Type B pancreatic cell (in vitro differentiated cells): Measurements from ENCODE around the gene SLC2A9. TPM values are rescaled to one million over a fixed set of nuclear protein-coding genes. Genes with fewer than 3 reads are reported as not detected.
"Not testable (repeated sequence)": the region's sequence is repeated elsewhere in the genome, so short reads cannot be mapped to it uniquely, and the experiment has no call there.

Experiments
- DNase-seq: peaks from one replicate; pipeline ENCODE4 v3.0.0; 2021; ENCODE audit warnings: mixed read lengths; ENCODE audit not compliant: unreplicated experiment; ENCODE audit errors: extremely low spot score
- H3K27ac Mint-ChIP-seq: 2 replicates; pipeline ENCODE4 v1.8.0; 2021; ENCODE audit warnings: mild to moderate bottlenecking, mixed read lengths
- H3K27me3 Mint-ChIP-seq: 2 replicates; pipeline ENCODE4 v1.8.0; 2021; ENCODE audit warnings: mixed read lengths
- H3K36me3 Mint-ChIP-seq: 2 replicates; pipeline ENCODE4 v1.8.0; 2021; ENCODE audit warnings: mixed read lengths
- H3K4me1 Mint-ChIP-seq: one replicate; pipeline ENCODE4 v1.8.0; 2021; ENCODE audit warnings: mixed read lengths; ENCODE audit not compliant: unreplicated experiment
- H3K4me3 Mint-ChIP-seq: 2 replicates; pipeline ENCODE4 v1.8.0; 2021; ENCODE audit warnings: mild to moderate bottlenecking, mixed read lengths
- H3K9me3 Mint-ChIP-seq: 2 replicates; pipeline ENCODE4 v1.8.0; 2021; ENCODE audit warnings: mixed read lengths
- total RNA-seq: library from RNA; stranded (reverse); gene quantifications from 2 replicates; pipeline ENCODE4 v1.2.1, GENCODE V29; 2021; ENCODE audit warnings: low replicate concordance
- TF ChIP-seq, protein P1 (sequence below): fragments of 200-600 bp; sonication (generic); conservative IDR thresholded peaks from 2 replicates; pipeline ENCODE4 v1.5.0; 2021; ENCODE audit warnings: antibody characterized with exemption, mild to moderate bottlenecking

The SLC2A9 gene
- total RNA-seq, 1 donor from 2014 or later: 2.5 TPM

DNA sequence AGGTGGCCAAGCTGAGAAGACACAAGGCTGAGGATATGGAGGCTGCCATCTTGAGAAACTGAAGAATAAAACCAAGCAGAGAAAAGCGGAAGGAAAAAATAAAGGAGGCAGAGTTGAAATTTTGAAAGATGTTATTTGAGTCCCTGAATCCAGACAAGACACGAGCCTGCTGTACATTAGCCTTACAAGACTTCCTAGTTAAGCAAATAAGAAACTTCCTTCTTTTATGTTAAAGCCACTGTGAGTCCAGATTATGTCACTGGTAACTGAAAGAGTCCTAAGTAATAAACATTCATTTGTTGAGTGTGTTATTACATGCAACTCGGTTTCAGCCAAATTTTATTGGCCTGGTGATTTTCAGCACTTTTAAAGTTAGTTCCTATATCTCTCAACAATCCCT is 209.5 kb downstream of the SLC2A9 start:
- Mint-ChIP-seq H3K4me1 (peaks cover 28% of the 10 kb centered on the region), H3K27ac (no peak overlapping the region), H3K36me3 (no peaks in the 10 kb centered on the region), H3K9me3 (peaks cover 8% of the 10 kb centered on the region), H3K4me3 (no peak overlapping the region), H3K27me3 (peaks cover 19% of the 10 kb centered on the region)
- TF ChIP-seq, protein P1, sequence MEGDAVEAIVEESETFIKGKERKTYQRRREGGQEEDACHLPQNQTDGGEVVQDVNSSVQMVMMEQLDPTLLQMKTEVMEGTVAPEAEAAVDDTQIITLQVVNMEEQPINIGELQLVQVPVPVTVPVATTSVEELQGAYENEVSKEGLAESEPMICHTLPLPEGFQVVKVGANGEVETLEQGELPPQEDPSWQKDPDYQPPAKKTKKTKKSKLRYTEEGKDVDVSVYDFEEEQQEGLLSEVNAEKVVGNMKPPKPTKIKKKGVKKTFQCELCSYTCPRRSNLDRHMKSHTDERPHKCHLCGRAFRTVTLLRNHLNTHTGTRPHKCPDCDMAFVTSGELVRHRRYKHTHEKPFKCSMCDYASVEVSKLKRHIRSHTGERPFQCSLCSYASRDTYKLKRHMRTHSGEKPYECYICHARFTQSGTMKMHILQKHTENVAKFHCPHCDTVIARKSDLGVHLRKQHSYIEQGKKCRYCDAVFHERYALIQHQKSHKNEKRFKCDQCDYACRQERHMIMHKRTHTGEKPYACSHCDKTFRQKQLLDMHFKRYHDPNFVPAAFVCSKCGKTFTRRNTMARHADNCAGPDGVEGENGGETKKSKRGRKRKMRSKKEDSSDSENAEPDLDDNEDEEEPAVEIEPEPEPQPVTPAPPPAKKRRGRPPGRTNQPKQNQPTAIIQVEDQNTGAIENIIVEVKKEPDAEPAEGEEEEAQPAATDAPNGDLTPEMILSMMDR: no peak
- DNase-seq: no peak

DNA sequence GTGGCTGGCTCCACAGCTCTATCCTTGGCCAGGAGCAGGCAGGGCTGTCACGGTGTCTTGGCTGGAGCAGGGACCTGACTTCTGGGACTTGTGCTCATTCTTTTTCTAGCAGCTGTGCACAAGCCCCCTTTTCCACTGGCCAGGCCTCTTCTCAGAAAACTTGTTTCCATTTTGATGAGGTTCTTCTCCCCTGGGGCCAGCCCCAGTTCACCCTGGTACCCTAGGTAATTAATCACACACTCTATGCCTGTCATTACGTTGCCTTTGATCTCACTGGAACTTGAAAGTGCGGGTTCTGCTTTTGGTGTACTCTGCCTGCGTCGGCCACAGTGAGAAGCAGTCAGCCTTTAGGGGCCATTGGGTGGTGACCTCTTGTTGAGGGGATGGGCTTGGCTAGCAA is 213.2 kb downstream of the SLC2A9 start:
- DNase-seq: no peak
- Mint-ChIP-seq H3K27ac (no peak overlapping the region), H3K4me1 (peaks cover 28% of the 10 kb centered on the region), H3K4me3 (no peak overlapping the region), H3K27me3 (peaks cover 12% of the 10 kb centered on the region), H3K36me3 (no peaks in the 10 kb centered on the region), H3K9me3 (peaks cover 8% of the 10 kb centered on the region)
- TF ChIP-seq, protein P1: no peak

DNA sequence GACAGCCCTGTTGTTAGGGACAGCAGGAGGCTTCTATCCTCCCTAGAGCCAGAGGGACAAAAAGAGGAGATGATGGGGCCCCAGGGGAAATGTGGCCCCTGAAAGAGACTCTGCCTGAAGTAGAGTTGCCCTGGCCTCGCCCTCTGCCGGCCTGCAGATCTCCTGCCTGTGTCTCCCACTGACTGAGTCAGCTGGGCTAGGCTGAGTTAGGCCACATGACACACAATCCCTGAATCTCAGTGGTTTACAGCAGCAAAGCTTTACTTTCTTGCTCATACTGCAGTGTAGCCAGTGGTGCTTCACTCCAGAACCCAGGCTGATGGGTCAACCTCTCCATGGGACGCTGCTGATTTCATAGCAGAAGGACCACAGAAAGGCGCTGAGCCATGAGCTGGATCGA is 216.4 kb downstream of the SLC2A9 start:
- DNase-seq: no peak
- Mint-ChIP-seq H3K4me3 (no peak overlapping the region), H3K9me3 (peaks cover 4% of the 10 kb centered on the region), H3K27me3 (peaks cover 12% of the 10 kb centered on the region), H3K27ac (no peak overlapping the region), H3K4me1 (peaks cover 21% of the 10 kb centered on the region), H3K36me3 (no peaks in the 10 kb centered on the region)
- TF ChIP-seq, protein P1: no peak

DNA sequence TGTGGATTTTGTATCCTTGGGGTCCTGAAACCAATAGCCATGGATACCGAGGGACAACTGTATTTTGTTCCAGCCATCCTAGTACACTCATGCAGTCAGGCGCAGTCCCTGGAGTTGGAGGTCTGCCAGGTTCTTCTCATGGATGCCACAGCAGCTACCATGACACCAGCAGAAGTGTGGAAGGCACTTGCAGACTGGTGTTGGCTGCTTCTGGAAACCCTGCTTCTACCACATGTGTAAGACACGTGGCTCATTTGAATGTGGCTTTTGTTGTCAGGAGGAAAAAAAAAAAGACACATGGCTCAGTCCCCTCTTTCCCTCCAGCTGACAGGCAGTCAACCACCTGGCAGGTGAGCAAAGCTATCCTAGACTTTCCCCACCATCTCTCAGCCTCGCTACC is 220.4 kb downstream of the SLC2A9 start:
- no peak overlapping the region for H3K27ac Mint-ChIP-seq
- H3K4me1 Mint-ChIP-seq: no peaks in the 10 kb centered on the region

DNA sequence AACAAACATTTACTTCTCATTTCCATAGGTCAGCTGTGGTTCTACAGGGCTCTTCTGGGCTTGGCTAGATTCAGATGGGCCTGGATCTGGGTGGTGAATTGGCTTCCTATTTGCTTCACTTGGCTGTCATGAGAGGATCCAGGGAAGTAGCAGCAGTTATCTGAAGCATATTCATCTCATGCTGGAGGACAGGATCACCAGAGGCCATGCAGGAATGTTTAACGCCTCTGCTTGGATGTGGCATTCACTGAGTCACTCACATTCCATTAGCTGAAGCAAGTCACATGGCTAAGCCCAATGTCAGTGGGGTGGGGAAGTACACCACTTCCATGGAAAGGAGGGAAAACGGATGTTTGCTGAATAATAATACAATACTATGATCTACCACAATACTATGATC is 224.7 kb downstream of the SLC2A9 start:
- H3K27ac Mint-ChIP-seq, H3K4me3 Mint-ChIP-seq: not testable (repeated sequence)
- H3K27me3 Mint-ChIP-seq: peaks cover 11% of the 10 kb centered on the region

More for the DNA sequence above, 220.4 kb downstream of the SLC2A9 start:
- H3K27me3 Mint-ChIP-seq: peaks cover 15% of the 10 kb centered on the region
- TF ChIP-seq, protein P1: no peak
- no peak for DNase-seq
- H3K36me3 Mint-ChIP-seq: no peaks in the 10 kb centered on the region
- H3K4me3 Mint-ChIP-seq: no peak overlapping the region
- no peaks in the 10 kb centered on the region for H3K9me3 Mint-ChIP-seq

DNA sequence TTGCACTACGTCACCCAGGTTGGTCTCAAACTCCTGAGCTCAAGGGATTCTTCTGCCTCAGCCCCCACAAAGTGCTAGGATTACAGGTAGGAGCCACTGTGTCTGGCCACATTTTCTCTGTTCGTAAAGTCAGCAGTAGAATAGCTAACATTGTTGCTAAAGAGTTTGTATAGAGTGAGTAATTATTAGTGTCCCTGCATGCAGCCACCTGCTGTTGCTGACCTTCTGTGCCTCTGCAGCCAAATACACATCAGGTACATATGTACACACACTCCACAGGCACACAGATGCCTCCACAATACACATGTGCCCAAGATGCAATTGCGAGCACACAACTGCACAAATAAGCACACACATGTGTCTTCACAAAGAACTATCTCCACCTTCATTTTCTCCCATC is 228.9 kb downstream of the SLC2A9 start:
- no peak overlapping the region for H3K27ac Mint-ChIP-seq
- no peak for DNase-seq
- no peak overlapping the region for H3K4me3 Mint-ChIP-seq
- H3K9me3 Mint-ChIP-seq: no peaks in the 10 kb centered on the region
- no peaks in the 10 kb centered on the region for H3K36me3 Mint-ChIP-seq
- peaks cover 12% of the 10 kb centered on the region for H3K27me3 Mint-ChIP-seq
- TF ChIP-seq, protein P1: no peak
- no peaks in the 10 kb centered on the region for H3K4me1 Mint-ChIP-seq

More for the DNA sequence above, 224.7 kb downstream of the SLC2A9 start:
- DNase-seq, H3K36me3 Mint-ChIP-seq, H3K4me1 Mint-ChIP-seq, H3K9me3 Mint-ChIP-seq: not testable (repeated sequence)

DNA sequence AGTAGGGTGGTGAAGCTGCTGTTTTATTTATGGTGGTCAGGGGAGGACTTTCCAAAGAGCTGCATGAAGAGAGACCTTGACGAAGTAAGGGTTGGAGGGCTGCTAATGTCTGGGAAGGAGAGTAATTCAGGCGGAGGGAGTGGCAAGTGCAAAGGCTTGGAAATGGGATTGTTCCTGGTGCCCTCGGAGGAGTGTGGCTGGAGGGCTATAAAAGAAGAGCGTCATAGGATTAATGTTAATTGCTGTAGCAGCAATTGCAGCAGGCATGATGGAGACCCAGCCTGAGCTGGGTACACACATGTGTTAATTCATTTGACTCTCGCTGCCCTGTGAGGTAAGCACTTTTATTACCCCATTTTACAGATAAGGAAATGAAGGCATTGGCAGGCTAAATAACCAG is 235.4 kb downstream of the SLC2A9 start:
- not testable (repeated sequence) for H3K4me3 Mint-ChIP-seq, H3K4me1 Mint-ChIP-seq
- peaks cover 60% of the 10 kb centered on the region for H3K27me3 Mint-ChIP-seq

More for the DNA sequence above, 235.4 kb downstream of the SLC2A9 start:
- DNase-seq, H3K27ac Mint-ChIP-seq, H3K9me3 Mint-ChIP-seq, H3K36me3 Mint-ChIP-seq: not testable (repeated sequence)
